Mesenchymal stem cell (in vitro differentiated cells and primary cell): ENCODE results near the gene TNFAIP2.
"Not testable (repeated sequence)": the region's sequence is repeated elsewhere in the genome, so short reads cannot be mapped to it uniquely, and the experiment has no call there.

Source experiments
- DNase-seq: peaks from one replicate; pipeline ENCODE4 v3.0.0-alpha.2; 2013
- H2AFZ ChIP-seq: one replicate; pipeline ENCODE4 v1.6.1; 2013; ENCODE audit warnings: low read depth, mild to moderate bottlenecking, control low read depth, inconsistent platforms, low read length, moderate library complexity
- H2AK5ac ChIP-seq: 2 replicates; pipeline ENCODE4 v1.6.1; 2013; ENCODE audit warnings: low read length, moderate library complexity, mild to moderate bottlenecking, inconsistent platforms; ENCODE audit not compliant: severe bottlenecking
- H2BK120ac ChIP-seq: one replicate; pipeline ENCODE4 v1.6.1; 2013; ENCODE audit warnings: low read depth, mild to moderate bottlenecking, inconsistent platforms, low read length, moderate library complexity
- H2BK12ac ChIP-seq, 2 experiments: one replicate each; pipeline ENCODE4 v1.6.1; 2013; ENCODE audit warnings: inconsistent platforms in 2 of 2, low read length in 2 of 2, mild to moderate bottlenecking in 2 of 2, moderate library complexity in 2 of 2, control low read depth in 1 of 2
- H2BK15ac ChIP-seq: one replicate; pipeline ENCODE4 v1.6.1; 2013; ENCODE audit warnings: mild to moderate bottlenecking, low read depth, inconsistent platforms; ENCODE audit not compliant: poor library complexity, severe bottlenecking
- H2BK5ac ChIP-seq: 2 replicates; pipeline ENCODE4 v1.6.1; 2013; ENCODE audit warnings: low read depth, mild to moderate bottlenecking, low read length, control low read depth, inconsistent platforms; ENCODE audit not compliant: poor library complexity, severe bottlenecking
- H3K14ac ChIP-seq, 2 experiments: one replicate each; pipeline ENCODE4 v1.6.1; 2013; ENCODE audit warnings: inconsistent platforms in 2 of 2, low read length in 2 of 2, control low read depth in 1 of 2, mild to moderate bottlenecking in 1 of 2, moderate library complexity in 1 of 2
- H3K18ac ChIP-seq, 2 experiments: one replicate each; pipeline ENCODE4 v1.6.1; 2013; ENCODE audit warnings: inconsistent platforms in 2 of 2, low read length in 2 of 2, control low read depth in 1 of 2, low read depth in 1 of 2, mild to moderate bottlenecking in 1 of 2
- H3K23ac ChIP-seq, 2 experiments: one replicate each; pipeline ENCODE4 v1.6.1; 2013; ENCODE audit warnings: inconsistent platforms in 2 of 2, low read length in 2 of 2, mild to moderate bottlenecking in 2 of 2, moderate library complexity in 2 of 2, control low read depth in 1 of 2
- H3K27ac ChIP-seq: 2 replicates; pipeline ENCODE4 v1.5.1; 2013; ENCODE audit warnings: mild to moderate bottlenecking, moderate library complexity, low read length, control low read depth, inconsistent platforms; ENCODE audit not compliant: poor library complexity, severe bottlenecking
- H3K27me3 ChIP-seq, 2 experiments: 2 replicates each; pipeline versions ENCODE4 v1.6.1 to v1.7.0; 2013; ENCODE audit warnings: low read length in 2 of 2, mild to moderate bottlenecking in 2 of 2, moderate library complexity in 2 of 2, control low read depth in 1 of 2, inconsistent platforms in 1 of 2; ENCODE audit not compliant: control insufficient read depth in 1 of 2, insufficient read depth in 1 of 2
- H3K36me3 ChIP-seq, 2 experiments: 2 replicates each; pipeline versions ENCODE4 v1.6.1 to v1.7.0; 2013; ENCODE audit warnings: low read length in 2 of 2, control low read depth in 1 of 2, inconsistent platforms in 1 of 2, low read depth in 1 of 2, mild to moderate bottlenecking in 1 of 2; ENCODE audit not compliant: insufficient read depth in 2 of 2, control insufficient read depth in 1 of 2
- H3K4ac ChIP-seq, 2 experiments: one replicate each; pipeline ENCODE4 v1.6.1; 2013; ENCODE audit warnings: inconsistent platforms in 2 of 2, low read length in 2 of 2, mild to moderate bottlenecking in 2 of 2, moderate library complexity in 2 of 2, control low read depth in 1 of 2, low read depth in 1 of 2
- H3K4me1 ChIP-seq: 2 replicates; pipeline ENCODE4 v1.6.1; 2013; ENCODE audit warnings: low read depth, low read length, control low read depth; ENCODE audit not compliant: control insufficient read depth, insufficient read depth
- H3K4me2 ChIP-seq: 2 replicates; pipeline ENCODE4 v1.6.1; 2013; ENCODE audit warnings: low read length, mild to moderate bottlenecking, inconsistent platforms; ENCODE audit not compliant: poor library complexity, severe bottlenecking
- H3K4me3 ChIP-seq, 2 experiments: 2 replicates each; pipeline versions ENCODE4 v1.5.1 to v1.7.0; 2013; ENCODE audit warnings: low read length in 2 of 2, mild to moderate bottlenecking in 2 of 2, control low read depth in 1 of 2, low read depth in 1 of 2; ENCODE audit not compliant: insufficient read depth in 1 of 2
- H3K79me1 ChIP-seq: replicated peaks from 2 replicates; pipeline ENCODE4 v1.6.1; 2013; ENCODE audit warnings: mild to moderate bottlenecking, control low read depth, low read length, inconsistent platforms; ENCODE audit not compliant: poor library complexity, severe bottlenecking
- H3K9ac ChIP-seq: 2 replicates; pipeline ENCODE4 v1.7.0; 2013; ENCODE audit warnings: mild to moderate bottlenecking, low read length, moderate library complexity
- H3K9me3 ChIP-seq: 2 replicates; pipeline ENCODE4 v1.7.0; 2013; ENCODE audit warnings: mild to moderate bottlenecking, low read length; ENCODE audit not compliant: control insufficient read depth
- H4K8ac ChIP-seq: one replicate; pipeline ENCODE4 v1.6.1; 2013; ENCODE audit warnings: inconsistent platforms, mild to moderate bottlenecking, low read length, moderate library complexity
- H4K91ac ChIP-seq: one replicate; pipeline ENCODE4 v1.6.1; 2013; ENCODE audit warnings: mild to moderate bottlenecking, low read length, inconsistent platforms
- WGBS: methylation state at CpG from one replicate; pipeline ENCODE4 v1.1.7; 2013; ENCODE audit warnings: mixed read lengths; 5-methylcytosine and 5-hydroxymethylcytosine counted together

The TNFAIP2 gene

GRCh38 chr14:103169954-103170353 is 46.7 kb downstream of the TNFAIP2 start:
- Histone ChIP-seq H3K18ac (no peak overlapping the region), H3K9ac (no peak overlapping the region), H3K4me2 (no peak overlapping the region), H3K4ac (no peak overlapping the region), H3K4me3 (no peak overlapping the region), H2AK5ac (no peak overlapping the region), H3K27me3 (peaks cover 28% of the 10 kb centered on the region in 2 experiments), H2BK15ac (no peak overlapping the region), H3K14ac (no peak overlapping the region), H4K91ac (no peak overlapping the region), H3K27ac (no peak overlapping the region), H3K9me3 (peaks cover 34% of the 10 kb centered on the region), H3K36me3 (no peaks in the 10 kb centered on the region), H2BK5ac (no peak overlapping the region), H3K79me1 (no peaks in the 10 kb centered on the region), H2AFZ (no peak overlapping the region), H2BK12ac (no peak overlapping the region), H4K8ac (no peak overlapping the region), H3K23ac (no peak overlapping the region), H3K4me1 (no peaks in the 10 kb centered on the region), H2BK120ac (no peak overlapping the region)
- DNase-seq, result no peak
- WGBS, result 93% methylated on average over 6 of the region's 6 CpGs

- Histone ChIP-seq H3K9me3 (peaks cover 34% of the 10 kb centered on the region), H3K27me3 (peaks cover 16 to 19% of the 10 kb centered on the region in 2 experiments)
- H3K9ac ChIP-seq, H4K8ac ChIP-seq, H2AK5ac ChIP-seq, H2BK120ac ChIP-seq, H3K4me1 ChIP-seq, DNase-seq, H3K36me3 ChIP-seq, H3K14ac ChIP-seq, H2BK12ac ChIP-seq, H3K27ac ChIP-seq, H2AFZ ChIP-seq, H3K4me3 ChIP-seq, H2BK15ac ChIP-seq, H3K79me1 ChIP-seq, H3K23ac ChIP-seq, H3K4me2 ChIP-seq, H2BK5ac ChIP-seq, H4K91ac ChIP-seq, H3K18ac ChIP-seq, H3K4ac ChIP-seq: not testable (repeated sequence)
- 79% methylated on average over 2 of the region's 2 CpGs for WGBS
Measured at GRCh38 chr14:103171206-103171605, 47.9 kb downstream of the TNFAIP2 start.

GRCh38 chr14:103172921-103173320 is 49.7 kb downstream of the TNFAIP2 start:
- WGBS, result 86% methylated on average over 5 of the region's 5 CpGs
- Histone ChIP-seq H3K4me3 (no peak overlapping the region), H3K27me3 (peaks cover 11 to 12% of the 10 kb centered on the region in 2 experiments), H2BK15ac (no peak overlapping the region), H3K14ac (no peak overlapping the region), H4K8ac (no peak overlapping the region), H3K18ac (no peak overlapping the region), H3K23ac (no peak overlapping the region), H2BK120ac (no peak overlapping the region), H2BK5ac (no peak overlapping the region), H3K9ac (no peak overlapping the region), H2BK12ac (no peak overlapping the region), H3K4ac (no peak overlapping the region), H3K36me3 (no peaks in the 10 kb centered on the region), H3K79me1 (no peaks in the 10 kb centered on the region), H2AFZ (no peak overlapping the region), H3K4me1 (no peaks in the 10 kb centered on the region), H3K4me2 (no peak overlapping the region), H3K27ac (no peak overlapping the region), H3K9me3 (peaks cover 33% of the 10 kb centered on the region), H4K91ac (no peak overlapping the region), H2AK5ac (no peak overlapping the region)
- DNase-seq, result no peak

- H3K36me3 ChIP-seq, H3K14ac ChIP-seq: not testable (repeated sequence)
- WGBS, result 57% methylated on average over 1 of the region's 2 CpGs
Measured at GRCh38 chr14:103173887-103174286, 50.6 kb downstream of the TNFAIP2 start.

More at GRCh38 chr14:103173887-103174286, 50.6 kb downstream of the TNFAIP2 start:
- Histone ChIP-seq H3K9me3 (peaks cover 23% of the 10 kb centered on the region), H3K27me3 (peaks cover 10 to 12% of the 10 kb centered on the region in 2 experiments)
- DNase-seq, H2BK5ac ChIP-seq, H2BK15ac ChIP-seq, H2BK12ac ChIP-seq, H3K79me1 ChIP-seq, H2AFZ ChIP-seq, H2AK5ac ChIP-seq, H3K23ac ChIP-seq, H3K4ac ChIP-seq, H3K18ac ChIP-seq, H3K4me2 ChIP-seq, H3K9ac ChIP-seq, H3K27ac ChIP-seq, H3K4me3 ChIP-seq, H4K8ac ChIP-seq, H3K4me1 ChIP-seq, H2BK120ac ChIP-seq, H4K91ac ChIP-seq: not testable (repeated sequence)
